Spleen (tissue), 11 donors: Measurements from ENCODE around the gene SSR4. TPM values are rescaled to one million over a fixed set of nuclear protein-coding genes. Genes with fewer than 3 reads are reported as not detected.

Source experiments
- DNase-seq: peaks from one replicate; pipeline ENCODE4 v3.0.0-alpha.2; 2020
- H3K27ac ChIP-seq, 8 donors: fragments of 200-600 bp; sonication (generic) in 7 of 8; 1 replicate in 4 of 8; 2 replicates in 4 of 8; pipeline versions ENCODE4 v1.5.0 to v1.8.0; 2016 to 2021; ENCODE audit warnings: inconsistent platforms in 4 of 8, mild to moderate bottlenecking in 4 of 8, moderate library complexity in 1 of 8
- H3K27me3 ChIP-seq, 7 donors: fragments of 200-600 bp; sonication (generic) in 6 of 7; replicated peaks in 1 of 7; 1 replicate in 4 of 7; 2 replicates in 3 of 7; pipeline versions ENCODE4 v1.5.0 to v1.8.0; 2016 to 2021; ENCODE audit warnings: inconsistent platforms in 3 of 7, mild to moderate bottlenecking in 1 of 7
- H3K36me3 ChIP-seq, 6 donors: fragments of 200-600 bp; sonication (generic) in 5 of 6; 1 replicate in 4 of 6; 2 replicates in 2 of 6; pipeline versions ENCODE4 v1.5.0 to v1.8.0; 2016 to 2021; ENCODE audit warnings: inconsistent platforms in 2 of 6
- H3K4me1 ChIP-seq, 6 donors: fragments of 200-600 bp; sonication (generic) in 5 of 6; 1 replicate in 3 of 6; 2 replicates in 3 of 6; pipeline versions ENCODE4 v1.5.0 to v1.8.0; 2016 to 2021; ENCODE audit warnings: inconsistent platforms in 3 of 6
- H3K4me3 ChIP-seq, 8 donors: fragments of 200-600 bp; sonication (generic) in 7 of 8; 1 replicate in 4 of 8; 2 replicates in 4 of 8; pipeline versions ENCODE4 v1.5.0 to v1.8.0; 2016 to 2021; ENCODE audit warnings: inconsistent platforms in 4 of 8, mild to moderate bottlenecking in 4 of 8, moderate library complexity in 2 of 8
- H3K9me3 ChIP-seq, 8 donors: fragments of 200-600 bp; sonication (generic) in 7 of 8; 1 replicate in 4 of 8; 2 replicates in 4 of 8; pipeline versions ENCODE4 v1.5.0 to v1.8.0; 2016 to 2021; ENCODE audit warnings: inconsistent platforms in 4 of 8
- CTCF ChIP-seq, 11 experiments: fragments of 200-600 bp in 7 of 11; fragments of 450-650 bp in 4 of 11; sonication (generic) in 4 of 11; IDR thresholded peaks in 8 of 11; conservative IDR thresholded peaks in 3 of 11; 1 replicate in 7 of 11; 2 replicates in 4 of 11; pipeline versions ENCODE4 v1.4.0 to v1.8.0; 2016 to 2021; ENCODE audit warnings: antibody characterized with exemption in 11 of 11, inconsistent platforms in 4 of 11, mild to moderate bottlenecking in 1 of 11
- POLR2A ChIP-seq, 3 donors: fragments of 450-650 bp; IDR thresholded peaks; one replicate each; pipeline ENCODE4 v1.5.1; 2017; ENCODE audit warnings: antibody characterized with exemption in 3 of 3, mild to moderate bottlenecking in 1 of 3
- POLR2AphosphoS5 ChIP-seq, 3 donors: sonication (generic); formaldehyde crosslinking; IDR thresholded peaks; one replicate each; pipeline ENCODE4 v1.5.1; 2017; ENCODE audit warnings: antibody characterized with exemption in 3 of 3
- WGBS, 5 donors: extraction: QIAGEN DNeasy Blood & Tissue Kit in 3 of 5; methylation state at CpG; one replicate each; pipeline versions ENCODE4 v1.1.5 to v1.1.7; 2013 to 2018; 5-methylcytosine and 5-hydroxymethylcytosine counted together
- intact Hi-C: fragments of 100-400 bp; cut with DNase I; formaldehyde crosslinking; loops from one replicate; pipeline ENCODE4 v1.15.0; 2023; ENCODE audit warnings: low total_unique reads
- polyA plus RNA-seq, 3 donors: library from polyadenylated mRNA; stranded (reverse); fragments of 200-250 nt; gene quantifications; one replicate each; pipeline ENCODE4 v1.2.1, GENCODE V29; 2013
- total RNA-seq, 7 donors: library from RNA; depleted of rRNA in 3 of 7; stranded (reverse); fragments of >200 nt in 3 of 7; fragmentation: NEBNext Ultra II Directional in 4 of 7; extraction: Animal tissue kit (Norgen Biotek cat#: 25700) in 4 of 7; gene quantifications; one replicate each; pipeline versions ENCODE4 v1.1.0 to v1.2.1, GENCODE V29; 2016 to 2021
- donor health status: healthy with polysubstance abuse.
- donor health status: DM: no; HTN: no; CAD: no; lungs with moderate emphysema.
- donor health status: DM: no; HTN: no; CAD: no.
- donor health status: Bipolar disorder and iron deficiency.
- donor health status: healthy.
- donor health status: DM: no; HTN: no; CAD: no.
- donor health status: DM: yes; HTN: yes; CAD: no.

Gene SSR4
- total and polyA plus RNA-seq, 10 donors: 144 to 488 (median 255) TPM

GRCh38 chrX:153825042-153825441, 30.6 kb downstream of the SSR4 start:
- Histone ChIP-seq H3K27me3 (peaks cover 6 to 68% (median 22%) of the 10 kb centered on the region in 7 donors), H3K9me3 (peaks cover 0 to 5% (median 0%) of the 10 kb centered on the region in 8 donors), H3K4me1 (peaks cover 0 to 40% (median 13%) of the 10 kb centered on the region in 6 donors), H3K27ac (no peak overlapping the region), H3K36me3 (no peaks in the 10 kb centered on the region), H3K4me3 (no peak overlapping the region)
- DNase-seq: peak; percentile 57
- intact Hi-C loops: loop anchor here (10.0 kb wide), 1 partner anchor 70 kb away; no protein-coding TSS in a partner anchor
- WGBS, 5 donors: 73 to 80% (median 78%) methylated on average over 2 to 8 of the region's 8 CpGs
- TF ChIP-seq POLR2A (IDR thresholded peaks at IDR 0.05): no peak
- no peak for TF ChIP-seq POLR2AphosphoS5 (IDR thresholded peaks at IDR 0.05)
- TF ChIP-seq CTCF (IDR thresholded peaks at IDR 0.05 in 8 of 11, conservative IDR thresholded peaks at IDR 0.05 in 3 of 11): no peak

DNA sequence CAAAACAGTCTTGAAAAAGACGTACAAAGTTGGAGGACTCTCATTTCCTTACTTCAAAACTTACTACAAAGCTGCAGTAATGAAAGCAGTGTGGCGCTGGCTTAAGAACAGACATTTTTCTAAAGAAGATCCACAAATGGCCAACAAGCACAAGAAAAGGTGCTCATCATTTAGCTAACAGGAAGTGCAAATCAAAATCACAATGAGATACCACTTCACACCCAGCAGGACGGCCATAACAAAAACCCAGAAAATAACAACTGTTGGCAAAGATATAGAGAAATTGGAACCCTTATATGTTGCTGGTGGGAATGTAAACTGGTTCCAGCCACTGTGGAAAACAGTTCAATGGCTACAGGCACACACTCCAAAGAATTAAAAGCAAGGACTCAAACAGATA, 32.5 kb downstream of the SSR4 start:
- WGBS, 5 donors: 64 to 76% (median 68%) methylated on average over 3 of the region's 3 CpGs
- peaks cover 6 to 69% (median 31%) of the 10 kb centered on the region in 7 donors for H3K27me3 ChIP-seq
- H3K36me3 ChIP-seq: no peaks in the 10 kb centered on the region
- H3K4me1 ChIP-seq: peaks cover 0 to 33% (median 13%) of the 10 kb centered on the region in 6 donors
- TF ChIP-seq POLR2AphosphoS5 (IDR thresholded peaks at IDR 0.05): no peak
- no peak for TF ChIP-seq POLR2A (IDR thresholded peaks at IDR 0.05)
- no peak for TF ChIP-seq CTCF (IDR thresholded peaks at IDR 0.05 in 8 of 11, conservative IDR thresholded peaks at IDR 0.05 in 3 of 11)
- intact Hi-C loops: loop anchor here (10.0 kb wide), 1 partner anchor 68 kb away; no protein-coding TSS in a partner anchor
- peaks cover 0 to 5% (median 0%) of the 10 kb centered on the region in 8 donors for H3K9me3 ChIP-seq
- no peak overlapping the region for H3K4me3 ChIP-seq
- H3K27ac ChIP-seq: no peak overlapping the region
- DNase-seq: no peak

DNA sequence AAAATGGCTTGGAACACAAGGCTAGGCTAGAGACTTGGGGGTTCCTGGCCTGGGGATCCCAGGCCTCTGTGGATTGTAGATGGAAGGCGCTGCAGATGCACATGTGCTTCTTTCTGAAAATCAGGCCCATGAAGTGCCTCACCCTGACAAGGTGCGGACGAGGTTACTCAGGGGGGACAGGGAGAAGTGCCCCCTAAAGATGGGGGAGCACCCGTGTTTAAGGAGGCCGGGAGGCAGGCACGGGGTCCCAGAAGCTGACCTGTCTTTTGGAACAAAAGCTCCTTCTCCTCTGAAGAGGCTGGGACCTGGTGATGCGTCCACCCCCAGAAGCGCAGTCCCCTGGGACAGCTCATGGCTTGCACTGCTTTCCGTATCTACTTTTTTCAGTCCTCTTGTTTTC, 33.4 kb downstream of the SSR4 start:
- Histone ChIP-seq H3K4me1 (peaks cover 0 to 26% (median 11%) of the 10 kb centered on the region in 6 donors), H3K27me3 (peaks cover 6 to 78% (median 31%) of the 10 kb centered on the region in 7 donors), H3K4me3 (peak overlapping the region in 2 of 8 donors; percentile 48 to 68), H3K9me3 (peaks cover 0 to 5% (median 0%) of the 10 kb centered on the region in 8 donors), H3K36me3 (no peaks in the 10 kb centered on the region), H3K27ac (peak overlapping the region in 3 of 8 donors; percentile 14 to 58 (median 43))
- intact Hi-C loops: loop anchor here (10.0 kb wide), 1 partner anchor 67 kb away; no protein-coding TSS in a partner anchor
- TF ChIP-seq POLR2AphosphoS5 (IDR thresholded peaks at IDR 0.05) (no peak), POLR2A (IDR thresholded peaks at IDR 0.05) (no peak), CTCF (IDR thresholded peaks at IDR 0.05 in 8 of 11, conservative IDR thresholded peaks at IDR 0.05 in 3 of 11) (no peak)
- peak; percentile 40 for DNase-seq
- WGBS, 5 donors: 73 to 98% (median 91%) methylated on average over 8 to 9 of the region's 9 CpGs

GRCh38 chrX:153828308-153828707, 33.8 kb downstream of the SSR4 start:
- intact Hi-C loops: loop anchor here (10.0 kb wide), 1 partner anchor 66 kb away; no protein-coding TSS in a partner anchor
- H3K4me1 ChIP-seq: peaks cover 0 to 26% (median 11%) of the 10 kb centered on the region in 6 donors
- H3K36me3 ChIP-seq: no peaks in the 10 kb centered on the region
- WGBS, 5 donors: 43 to 59% (median 50%) methylated on average over 5 to 17 of the region's 17 CpGs
- H3K27me3 ChIP-seq: peaks cover 6 to 78% (median 31%) of the 10 kb centered on the region in 7 donors
- peak overlapping the region in 4 of 8 donors; percentile 43 to 68 (median 48) for H3K4me3 ChIP-seq
- peak overlapping the region in 7 of 8 donors; percentile 14 to 59 (median 43) for H3K27ac ChIP-seq
- H3K9me3 ChIP-seq: peaks cover 0 to 5% (median 0%) of the 10 kb centered on the region in 8 donors
- DNase-seq: peak; percentile 60
- TF ChIP-seq CTCF (IDR thresholded peaks at IDR 0.05 in 8 of 11, conservative IDR thresholded peaks at IDR 0.05 in 3 of 11) (no peak), POLR2A (IDR thresholded peaks at IDR 0.05) (no peak), POLR2AphosphoS5 (IDR thresholded peaks at IDR 0.05) (no peak)
